HuH-7 (cell line): ENCODE measurements around the gene JUND.
A peak's percentile ranks its signal among the peaks of the same experiment; 100 is the strongest.

Source experiments
- DNase-seq: peaks from one replicate; pipeline ENCODE4 v3.0.0; 2011; ENCODE audit warnings: low spot score

The JUND gene

GRCh38 chr19:18233224-18233825 is 48.1 kb downstream of the JUND start:
- peak; percentile 91 for DNase-seq

- peak; percentile 59 for DNase-seq
Measured at GRCh38 chr19:18232540-18233223, 48.7 kb downstream of the JUND start.

DNA sequence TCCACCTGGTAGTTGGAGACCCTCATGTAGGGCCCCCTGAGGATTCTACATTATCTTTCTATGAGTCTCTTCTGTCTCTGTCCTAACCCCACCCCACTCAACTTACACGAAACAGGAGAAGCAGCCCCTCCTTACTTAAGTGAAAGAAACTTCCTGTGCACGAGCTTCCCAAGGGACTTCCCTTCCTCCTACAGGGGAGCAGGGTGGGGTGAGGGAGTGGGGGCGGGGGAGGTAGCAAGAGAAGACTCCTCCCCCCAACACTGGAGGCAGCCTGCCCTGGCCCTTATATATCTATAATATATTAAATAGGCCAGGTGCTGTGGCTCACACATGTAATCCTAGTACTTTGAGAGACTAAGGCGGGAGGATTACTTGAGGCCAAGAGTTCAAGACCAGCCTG is 49.6 kb downstream of the JUND start:
- DNase-seq = no peak

DNA sequence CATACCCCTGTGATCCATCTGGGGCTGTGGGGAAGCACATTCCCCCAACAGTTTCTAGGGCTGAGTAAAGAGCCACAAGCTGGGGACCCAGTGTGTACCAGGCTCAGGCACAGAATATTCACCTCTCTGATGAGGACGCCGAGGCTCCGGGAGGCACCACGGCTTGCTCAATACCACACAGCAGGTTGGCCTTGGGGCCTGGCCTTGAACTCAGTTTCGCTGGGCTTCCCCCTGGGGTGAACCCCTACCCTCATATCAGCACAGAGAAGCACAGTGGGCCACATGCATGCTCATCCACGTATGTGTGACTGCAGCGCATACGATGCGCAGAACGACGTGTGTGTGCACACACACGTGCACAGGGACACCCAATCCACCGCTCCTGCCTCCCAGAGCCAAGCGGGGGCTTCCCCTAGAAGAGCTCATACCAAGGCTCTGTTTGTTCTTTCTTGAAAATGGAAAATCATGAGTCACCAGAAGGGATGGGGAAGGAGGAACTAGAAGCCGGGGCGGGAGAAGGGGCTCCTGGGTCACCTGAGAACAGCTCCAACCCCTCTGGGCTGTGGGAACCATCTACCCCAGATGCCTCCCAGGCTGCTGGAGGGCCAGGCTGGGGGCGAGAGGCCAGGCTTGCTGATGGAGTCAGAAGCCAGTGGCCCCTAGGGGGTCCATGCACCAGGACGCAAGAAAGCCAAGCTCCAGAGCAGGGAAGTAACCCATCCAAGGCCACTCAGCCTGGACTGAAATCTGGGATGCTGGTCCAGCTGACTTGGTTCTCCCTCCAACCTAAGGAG is 50.3 kb downstream of the JUND start:
- DNase-seq = no peak

- DNase-seq = no peak
Measured at GRCh38 chr19:18229915-18230314, 51.5 kb downstream of the JUND start.
